Measurements from ENCODE around the gene PDXDC1. TPM values are rescaled to one million over a fixed set of nuclear protein-coding genes. Genes with fewer than 3 reads are reported as not detected.
"Not testable (repeated sequence)": the region's sequence is repeated elsewhere in the genome, so short reads cannot be mapped to it uniquely, and the experiment has no call there.

PDXDC1 gene
- total and polyA plus RNA-seq, 2 donors = 46.4 to 65.8 TPM

- H3K4me3 ChIP-seq (ENCODE audit: low read depth, low read length); H3K4me1 ChIP-seq (ENCODE audit: insufficient read depth); H3K27ac ChIP-seq (ENCODE audit: low read depth); H3K36me3 ChIP-seq (ENCODE audit: insufficient read depth); DNase-seq (ENCODE audit: extremely low spot score): not testable (repeated sequence)
- WGBS = 92% methylated on average over 4 of the region's 4 CpGs
Observed at GRCh38 chr16:15065961-15066360, 91.1 kb downstream of the PDXDC1 start.

GRCh38 chr16:15066690-15067089 is 91.9 kb downstream of the PDXDC1 start:
- H3K4me3 ChIP-seq (ENCODE audit: low read depth, low read length); H3K4me1 ChIP-seq (ENCODE audit: insufficient read depth); H3K36me3 ChIP-seq (ENCODE audit: insufficient read depth); H3K27ac ChIP-seq (ENCODE audit: low read depth); DNase-seq (ENCODE audit: extremely low spot score): not testable (repeated sequence)
- WGBS = 88% methylated on average over 8 of the region's 8 CpGs

GRCh38 chr16:15071013-15071412 is 96.2 kb downstream of the PDXDC1 start:
- not testable (repeated sequence) for H3K4me1 ChIP-seq (ENCODE audit: insufficient read depth); DNase-seq (ENCODE audit: extremely low spot score); H3K4me3 ChIP-seq (ENCODE audit: low read depth, low read length); H3K36me3 ChIP-seq (ENCODE audit: insufficient read depth); H3K27ac ChIP-seq (ENCODE audit: low read depth)
- WGBS = 54% methylated on average over 4 of the region's 4 CpGs

GRCh38 chr16:15071916-15072769 is 97.3 kb downstream of the PDXDC1 start:
- not testable (repeated sequence) for H3K27ac ChIP-seq (ENCODE audit: low read depth); H3K36me3 ChIP-seq (ENCODE audit: insufficient read depth); DNase-seq (ENCODE audit: extremely low spot score); H3K4me3 ChIP-seq (ENCODE audit: low read depth, low read length); H3K4me1 ChIP-seq (ENCODE audit: insufficient read depth)
- WGBS = 59% methylated on average over 15 of the region's 16 CpGs

GRCh38 chr16:15073101-15073500 is 98.3 kb downstream of the PDXDC1 start:
- H3K36me3 ChIP-seq (ENCODE audit: insufficient read depth) = peaks cover 1% of the 10 kb centered on the region
- no peak overlapping the region for H3K4me3 ChIP-seq (ENCODE audit: low read depth, low read length)
- no peaks in the 10 kb centered on the region for H3K4me1 ChIP-seq (ENCODE audit: insufficient read depth)
- no peak overlapping the region for H3K27ac ChIP-seq (ENCODE audit: low read depth)
- WGBS = 80% methylated on average over 6 of the region's 6 CpGs
- no peak for DNase-seq (ENCODE audit: extremely low spot score)

GRCh38 chr16:15076161-15076560 is 101.3 kb downstream of the PDXDC1 start:
- H3K27ac ChIP-seq (ENCODE audit: low read depth); DNase-seq (ENCODE audit: extremely low spot score); H3K4me1 ChIP-seq (ENCODE audit: insufficient read depth); H3K36me3 ChIP-seq (ENCODE audit: insufficient read depth); H3K4me3 ChIP-seq (ENCODE audit: low read depth, low read length): not testable (repeated sequence)
- 86% methylated on average over 2 of the region's 2 CpGs for WGBS

- H3K36me3 ChIP-seq (ENCODE audit: insufficient read depth); H3K27ac ChIP-seq (ENCODE audit: low read depth); DNase-seq (ENCODE audit: extremely low spot score); H3K4me3 ChIP-seq (ENCODE audit: low read depth, low read length); H3K4me1 ChIP-seq (ENCODE audit: insufficient read depth): not testable (repeated sequence)
- 53% methylated on average over 1 of the region's 1 CpG for WGBS
Observed at GRCh38 chr16:15080883-15081282, 106.1 kb downstream of the PDXDC1 start.

- H3K27ac ChIP-seq (ENCODE audit: low read depth); H3K4me3 ChIP-seq (ENCODE audit: low read depth, low read length); DNase-seq (ENCODE audit: extremely low spot score); H3K36me3 ChIP-seq (ENCODE audit: insufficient read depth); H3K4me1 ChIP-seq (ENCODE audit: insufficient read depth): not testable (repeated sequence)
- WGBS = 90% methylated on average over 3 of the region's 3 CpGs
Observed at GRCh38 chr16:15082788-15083187, 108.0 kb downstream of the PDXDC1 start.

- WGBS = 69% methylated on average over 1 of the region's 1 CpG
- not testable (repeated sequence) for H3K36me3 ChIP-seq (ENCODE audit: insufficient read depth); H3K4me1 ChIP-seq (ENCODE audit: insufficient read depth); H3K4me3 ChIP-seq (ENCODE audit: low read depth, low read length); DNase-seq (ENCODE audit: extremely low spot score); H3K27ac ChIP-seq (ENCODE audit: low read depth)
Observed at GRCh38 chr16:15090663-15091269, 115.9 kb downstream of the PDXDC1 start.

GRCh38 chr16:15093571-15093954 is 118.7 kb downstream of the PDXDC1 start:
- not testable (repeated sequence) for H3K36me3 ChIP-seq (ENCODE audit: insufficient read depth); H3K4me1 ChIP-seq (ENCODE audit: insufficient read depth); DNase-seq (ENCODE audit: extremely low spot score)
- Histone ChIP-seq H3K4me3 (ENCODE audit: low read depth, low read length) (peak overlapping the region; percentile 56), H3K27ac (ENCODE audit: low read depth) (peak overlapping the region; percentile 94)
- 6% methylated on average over 14 of the region's 14 CpGs for WGBS

- H3K27ac ChIP-seq (ENCODE audit: low read depth) = peak within 1 kb of the TSS; percentile 94
- 3% methylated on average over 56 of the region's 56 CpGs for WGBS
- H3K4me1 ChIP-seq (ENCODE audit: insufficient read depth); H3K36me3 ChIP-seq (ENCODE audit: insufficient read depth): not testable (repeated sequence)
- H3K4me3 ChIP-seq (ENCODE audit: low read depth, low read length) = peak within 1 kb of the TSS; percentile 56
- peak; percentile 74 for DNase-seq (ENCODE audit: extremely low spot score)
Observed at GRCh38 chr16:15093955-15094827, 119.4 kb downstream of the PDXDC1 start, which contains the start of gene RRN3. Gene RRN3 (minus strand): TSS chr16:15094272. CDS start chr16:15094233, 39 bp downstream.

- not testable (repeated sequence) for H3K4me1 ChIP-seq (ENCODE audit: insufficient read depth); H3K36me3 ChIP-seq (ENCODE audit: insufficient read depth); H3K27ac ChIP-seq (ENCODE audit: low read depth); H3K4me3 ChIP-seq (ENCODE audit: low read depth, low read length); DNase-seq (ENCODE audit: extremely low spot score)
- WGBS = 89% methylated on average over 9 of the region's 9 CpGs
Observed at GRCh38 chr16:15096583-15096972, 121.8 kb downstream of the PDXDC1 start.

- H3K4me1 ChIP-seq (ENCODE audit: insufficient read depth); H3K4me3 ChIP-seq (ENCODE audit: low read depth, low read length); H3K36me3 ChIP-seq (ENCODE audit: insufficient read depth); DNase-seq (ENCODE audit: extremely low spot score); H3K27ac ChIP-seq (ENCODE audit: low read depth): not testable (repeated sequence)
- WGBS = 66% methylated on average over 2 of the region's 2 CpGs
Observed at GRCh38 chr16:15099366-15099909, 124.6 kb downstream of the PDXDC1 start.
